ENCODE measurements around the gene ZNF274.

The ZNF274 gene

GRCh38 chr19:58203814-58204475 lies 21.1 kb downstream of the ZNF274 start:
- TF ChIP-seq POLR2A (IDR thresholded peaks at IDR 0.05; ENCODE audit: low read depth, low read length) (no peak), PAX5 (IDR thresholded peaks at IDR 0.05; ENCODE audit: insufficient read depth, low read length, severe bottlenecking) (no peak), POLR2AphosphoS5 (IDR thresholded peaks at IDR 0.05; ENCODE audit: low read depth, low read length) (no peak), SPI1 (IDR thresholded peaks at IDR 0.05; ENCODE audit: low read depth, low read length) (no peak), POU2F2 (IDR thresholded peaks at IDR 0.05; ENCODE audit: low read depth, low read length) (no peak), TAF1 (IDR thresholded peaks at IDR 0.05; ENCODE audit: low read depth, low read length) (no peak)
- FAIRE-seq (no peak), DNase-seq (ENCODE audit: insufficient read length, low spot score) (no peak)

- TF ChIP-seq PAX5 (IDR thresholded peaks at IDR 0.05; ENCODE audit: insufficient read depth, low read length, severe bottlenecking) (no peak), SPI1 (IDR thresholded peaks at IDR 0.05; ENCODE audit: low read depth, low read length) (no peak), POLR2AphosphoS5 (IDR thresholded peaks at IDR 0.05; ENCODE audit: low read depth, low read length) (no peak), TAF1 (IDR thresholded peaks at IDR 0.05; ENCODE audit: low read depth, low read length) (no peak), POU2F2 (IDR thresholded peaks at IDR 0.05; ENCODE audit: low read depth, low read length) (no peak), POLR2A (IDR thresholded peaks at IDR 0.05; ENCODE audit: low read depth, low read length) (no peak)
- no peak for FAIRE-seq
- DNase-seq (ENCODE audit: insufficient read length, low spot score) = no peak
Measured at GRCh38 chr19:58204566-58204965, 21.7 kb downstream of the ZNF274 start.

- TF ChIP-seq POLR2A (IDR thresholded peaks at IDR 0.05; ENCODE audit: low read depth, low read length) = no peak
- no peak for TF ChIP-seq POU2F2 (IDR thresholded peaks at IDR 0.05; ENCODE audit: low read depth, low read length)
- TF ChIP-seq PAX5 (IDR thresholded peaks at IDR 0.05; ENCODE audit: insufficient read depth, low read length, severe bottlenecking) = no peak
- no peak for TF ChIP-seq TAF1 (IDR thresholded peaks at IDR 0.05; ENCODE audit: low read depth, low read length)
- TF ChIP-seq SPI1 (IDR thresholded peaks at IDR 0.05; ENCODE audit: low read depth, low read length) = no peak
- TF ChIP-seq POLR2AphosphoS5 (IDR thresholded peaks at IDR 0.05; ENCODE audit: low read depth, low read length) = no peak
- no peak for FAIRE-seq
Measured at GRCh38 chr19:58209577-58209976, 26.7 kb downstream of the ZNF274 start.

GRCh38 chr19:58212336-58213074 lies 29.6 kb downstream of the ZNF274 start:
- TF ChIP-seq POU2F2 (IDR thresholded peaks at IDR 0.05; ENCODE audit: low read depth, low read length) = no peak
- FAIRE-seq (no peak), DNase-seq (ENCODE audit: insufficient read length, low spot score) (no peak)

More at GRCh38 chr19:58209577-58209976, 26.7 kb downstream of the ZNF274 start:
- no peak for DNase-seq (ENCODE audit: insufficient read length, low spot score)

- no peak for DNase-seq (ENCODE audit: insufficient read length, low spot score)
- no peak for FAIRE-seq
- no peak for TF ChIP-seq SPI1 (IDR thresholded peaks at IDR 0.05; ENCODE audit: low read depth, low read length)
- no peak for TF ChIP-seq PAX5 (IDR thresholded peaks at IDR 0.05; ENCODE audit: insufficient read depth, low read length, severe bottlenecking)
Measured at GRCh38 chr19:58213075-58213369, 30.2 kb downstream of the ZNF274 start.

GRCh38 chr19:58217069-58217481 lies 34.2 kb downstream of the ZNF274 start:
- FAIRE-seq (no peak), DNase-seq (ENCODE audit: insufficient read length, low spot score) (no peak)
- TF ChIP-seq POLR2A (IDR thresholded peaks at IDR 0.05; ENCODE audit: low read depth, low read length) (no peak), SPI1 (IDR thresholded peaks at IDR 0.05; ENCODE audit: low read depth, low read length) (no peak), PAX5 (IDR thresholded peaks at IDR 0.05; ENCODE audit: insufficient read depth, low read length, severe bottlenecking) (no peak), POU2F2 (IDR thresholded peaks at IDR 0.05; ENCODE audit: low read depth, low read length) (no peak), POLR2AphosphoS5 (IDR thresholded peaks at IDR 0.05; ENCODE audit: low read depth, low read length) (no peak), TAF1 (IDR thresholded peaks at IDR 0.05; ENCODE audit: low read depth, low read length) (no peak)

- FAIRE-seq = no peak
- TF ChIP-seq POLR2A (IDR thresholded peaks at IDR 0.05; ENCODE audit: low read depth, low read length) = no peak
- no peak for TF ChIP-seq TAF1 (IDR thresholded peaks at IDR 0.05; ENCODE audit: low read depth, low read length)
- no peak for TF ChIP-seq POU2F2 (IDR thresholded peaks at IDR 0.05; ENCODE audit: low read depth, low read length)
- no peak for TF ChIP-seq SPI1 (IDR thresholded peaks at IDR 0.05; ENCODE audit: low read depth, low read length)
- no peak for TF ChIP-seq PAX5 (IDR thresholded peaks at IDR 0.05; ENCODE audit: insufficient read depth, low read length, severe bottlenecking)
- no peak for TF ChIP-seq POLR2AphosphoS5 (IDR thresholded peaks at IDR 0.05; ENCODE audit: low read depth, low read length)
- DNase-seq (ENCODE audit: insufficient read length, low spot score) = no peak
Measured at GRCh38 chr19:58217607-58218391, 34.9 kb downstream of the ZNF274 start.

- TF ChIP-seq POU2F2 (IDR thresholded peaks at IDR 0.05; ENCODE audit: low read depth, low read length) = no peak
- no peak for TF ChIP-seq SPI1 (IDR thresholded peaks at IDR 0.05; ENCODE audit: low read depth, low read length)
- TF ChIP-seq PAX5 (IDR thresholded peaks at IDR 0.05; ENCODE audit: insufficient read depth, low read length, severe bottlenecking) = no peak
- no peak for TF ChIP-seq POLR2A (IDR thresholded peaks at IDR 0.05; ENCODE audit: low read depth, low read length)
- TF ChIP-seq POLR2AphosphoS5 (IDR thresholded peaks at IDR 0.05; ENCODE audit: low read depth, low read length) = no peak
- no peak for TF ChIP-seq TAF1 (IDR thresholded peaks at IDR 0.05; ENCODE audit: low read depth, low read length)
- DNase-seq (ENCODE audit: insufficient read length, low spot score) = no peak
- no peak for FAIRE-seq
Measured at GRCh38 chr19:58218899-58219298, 36.0 kb downstream of the ZNF274 start.

- TF ChIP-seq TAF1 (IDR thresholded peaks at IDR 0.05; ENCODE audit: low read depth, low read length) (no peak), POLR2A (IDR thresholded peaks at IDR 0.05; ENCODE audit: low read depth, low read length) (no peak)
- DNase-seq (ENCODE audit: insufficient read length, low spot score) = no peak
- peak; percentile 20 for FAIRE-seq
Measured at GRCh38 chr19:58227964-58228584, 45.2 kb downstream of the ZNF274 start.

All from GM12891 (cell line).